OCI-LY1 (cell line): ENCODE measurements around the gene NCF2.

Experiments used
- CTCF ChIP-seq: fragments of 200-600 bp; sonication (generic), shearing (Covaris generic); IDR thresholded peaks from 2 replicates; pipeline ENCODE4 v1.5.1; 2017; ENCODE audit warnings: mild to moderate bottlenecking, antibody characterized with exemption, low read length, moderate library complexity, mixed read lengths
- EZH2 ChIP-seq: fragments of 200-600 bp; sonication (generic), shearing (Covaris generic); IDR thresholded peaks from 2 replicates; pipeline ENCODE4 v1.8.0; 2017; ENCODE audit warnings: borderline replicate concordance, mixed run types, mild to moderate bottlenecking, antibody characterized with exemption, low read length, moderate library complexity, mixed read lengths

- TF ChIP-seq EZH2 = no peak
- TF ChIP-seq CTCF = no peak
Observed at GRCh38 chr1:183546427-183546826, 43.8 kb downstream of the NCF2 start.
